Liver (tissue), 9 donors: ENCODE data around the gene HOXD8. TPM values are rescaled to one million over a fixed set of nuclear protein-coding genes. Genes with fewer than 3 reads are reported as not detected.

Experiments used
- DNase-seq: peaks from one replicate; pipeline ENCODE4 v3.0.0-alpha.2; 2017; ENCODE audit warnings: low spot score
- H3K27ac ChIP-seq, 2 donors: one replicate each; pipeline ENCODE4 v1.7.0; 2013; ENCODE audit warnings: inconsistent platforms in 2 of 2, low read length in 2 of 2, control low read depth in 1 of 2, low read depth in 1 of 2, mild to moderate bottlenecking in 1 of 2
- H3K27me3 ChIP-seq, 4 donors: one replicate each; pipeline versions ENCODE4 v1.6.1 to v1.7.0; 2013; ENCODE audit warnings: low read length in 3 of 4, inconsistent platforms in 1 of 4, mild to moderate bottlenecking in 1 of 4, moderate library complexity in 1 of 4; ENCODE audit not compliant: control insufficient read depth in 4 of 4, insufficient read depth in 4 of 4
- H3K36me3 ChIP-seq, 4 donors: one replicate each; pipeline versions ENCODE4 v1.6.1 to v1.7.0; 2013; ENCODE audit warnings: low read length in 3 of 4, mild to moderate bottlenecking in 3 of 4, low read depth in 1 of 4, moderate library complexity in 1 of 4; ENCODE audit not compliant: control insufficient read depth in 4 of 4, insufficient read depth in 3 of 4
- H3K4me1 ChIP-seq, 4 donors: one replicate each; pipeline versions ENCODE4 v1.6.1 to v1.7.0; 2013; ENCODE audit warnings: low read length in 3 of 4, mild to moderate bottlenecking in 3 of 4, moderate library complexity in 1 of 4; ENCODE audit not compliant: control insufficient read depth in 4 of 4, insufficient read depth in 4 of 4
- H3K4me3 ChIP-seq, 3 donors: one replicate each; pipeline versions ENCODE4 v1.6.1 to v1.7.0; 2013; ENCODE audit warnings: low read length in 3 of 3, control low read depth in 1 of 3, low read depth in 1 of 3, mild to moderate bottlenecking in 1 of 3
- H3K9ac ChIP-seq, 2 donors: one replicate each; pipeline ENCODE4 v1.7.0; 2013; ENCODE audit warnings: low read length in 2 of 2, mild to moderate bottlenecking in 2 of 2, moderate library complexity in 2 of 2, control low read depth in 1 of 2, low read depth in 1 of 2
- H3K9me3 ChIP-seq, 4 donors: one replicate each; pipeline versions ENCODE4 v1.6.1 to v1.7.0; 2013; ENCODE audit warnings: low read length in 3 of 4; ENCODE audit not compliant: control insufficient read depth in 4 of 4
- ATF3 ChIP-seq: IDR thresholded peaks from 2 replicates; pipeline ENCODE4 v1.6.1; 2016; ENCODE audit warnings: antibody characterized with exemption
- CTCF ChIP-seq: fragments of 150-350 bp; IDR thresholded peaks from 2 replicates; pipeline ENCODE4 v1.5.1; 2017; ENCODE audit warnings: improper control_type of control experiment, low read depth, low read length; ENCODE audit not compliant: missing input control
- EGR1 ChIP-seq, 2 donors: IDR thresholded peaks; 2 replicates each; pipeline ENCODE4 v1.6.1; 2016 to 2018; ENCODE audit warnings: antibody characterized with exemption in 2 of 2, low read depth in 2 of 2
- FOXA1 ChIP-seq: IDR thresholded peaks from 2 replicates; pipeline ENCODE4 v1.6.1; 2016; ENCODE audit warnings: antibody characterized with exemption
- FOXA2 ChIP-seq: IDR thresholded peaks from 2 replicates; pipeline ENCODE4 v1.6.1; 2016; ENCODE audit warnings: antibody characterized with exemption
- GABPA ChIP-seq, 2 donors: IDR thresholded peaks in 1 of 2; conservative IDR thresholded peaks in 1 of 2; 2 replicates each; pipeline ENCODE4 v1.6.1; 2016; ENCODE audit warnings: antibody characterized with exemption in 2 of 2, mild to moderate bottlenecking in 1 of 2, moderate library complexity in 1 of 2
- HNF4A ChIP-seq, 2 donors: conservative IDR thresholded peaks; 2 replicates each; pipeline ENCODE4 v1.6.1; 2016; ENCODE audit warnings: antibody characterized with exemption in 2 of 2, mild to moderate bottlenecking in 2 of 2
- HNF4G ChIP-seq: IDR thresholded peaks from 2 replicates; pipeline ENCODE4 v1.6.1; 2016; ENCODE audit warnings: antibody characterized with exemption
- JUND ChIP-seq, 2 donors: IDR thresholded peaks; 2 replicates each; pipeline ENCODE4 v1.6.1; 2016; ENCODE audit warnings: antibody characterized with exemption in 2 of 2
- MAX ChIP-seq: IDR thresholded peaks from 2 replicates; pipeline ENCODE4 v1.6.1; 2016; ENCODE audit warnings: antibody characterized with exemption
- NR2F2 ChIP-seq: IDR thresholded peaks from 2 replicates; pipeline ENCODE4 v1.6.1; 2016; ENCODE audit warnings: antibody characterized with exemption
- RAD21 ChIP-seq, 2 donors: IDR thresholded peaks; 2 replicates each; pipeline ENCODE4 v1.6.1; 2016; ENCODE audit warnings: antibody characterized with exemption in 2 of 2, mild to moderate bottlenecking in 2 of 2
- REST ChIP-seq: IDR thresholded peaks from 2 replicates; pipeline ENCODE4 v1.6.1; 2016; ENCODE audit warnings: antibody characterized with exemption, mild to moderate bottlenecking
- RXRA ChIP-seq, 2 donors: IDR thresholded peaks; 2 replicates each; pipeline ENCODE4 v1.6.1; 2017 to 2018; ENCODE audit warnings: antibody characterized with exemption in 2 of 2, mild to moderate bottlenecking in 1 of 2
- SP1 ChIP-seq: IDR thresholded peaks from 2 replicates; pipeline ENCODE4 v1.6.1; 2018; ENCODE audit warnings: antibody characterized with exemption, mild to moderate bottlenecking
- TAF1 ChIP-seq: conservative IDR thresholded peaks from 2 replicates; pipeline ENCODE4 v1.6.1; 2016; ENCODE audit warnings: antibody characterized with exemption, mild to moderate bottlenecking
- YY1 ChIP-seq: IDR thresholded peaks from 2 replicates; pipeline ENCODE4 v1.6.1; 2016; ENCODE audit warnings: antibody characterized with exemption, mild to moderate bottlenecking
- ZBTB33 ChIP-seq: IDR thresholded peaks from 2 replicates; pipeline ENCODE4 v1.6.1; 2016; ENCODE audit warnings: antibody characterized with exemption
- WGBS: extraction: QIAGEN DNeasy Blood & Tissue Kit; methylation state at CpG from one replicate; pipeline ENCODE4 v1.1.7; 2013; 5-methylcytosine and 5-hydroxymethylcytosine counted together
- polyA plus RNA-seq, 2 donors: library from polyadenylated mRNA; stranded (reverse) in 1 of 2; unstranded in 1 of 2; fragments of 200-250 nt in 1 of 2; fragments of >200 nt in 1 of 2; fragmentation: Nextera tagmentation in 1 of 2; extraction: Ambion mirVana in 1 of 2; gene quantifications; one replicate each; pipeline versions ENCODE4 v1.2.1 to v1.2.3, GENCODE V29; 2013 to 2015
- total RNA-seq, 2 donors: library from RNA; depleted of rRNA; stranded (reverse); fragments of >200 nt; gene quantifications; one replicate each; pipeline ENCODE4 v1.2.3, GENCODE V29; 2014
- donor health status: healthy.
- donor health status: healthy.
- donor health status: healthy.
- donor health status: healthy.
- donor health status: healthy.

Gene HOXD8
- total and polyA plus RNA-seq, 4 donors = 0.06 to 0.19 (median 0.08) TPM; not detected in 1

GRCh38 chr2:176099159-176099727 lies 30.3 kb upstream of the HOXD8 start:
- WGBS = 9% methylated on average over 30 of the region's 30 CpGs
- no peak for TF ChIP-seq HNF4G
- TF ChIP-seq TAF1 = no peak
- no peak for TF ChIP-seq ZBTB33
- no peak for TF ChIP-seq CTCF
- TF ChIP-seq FOXA1 = no peak
- no peak for TF ChIP-seq FOXA2
- no peak for TF ChIP-seq MAX
- no peak for TF ChIP-seq RAD21 (IDR thresholded peaks at IDR 0.05)
- no peak for TF ChIP-seq SP1
- no peak for TF ChIP-seq ATF3
- no peak for TF ChIP-seq REST
- TF ChIP-seq EGR1 (IDR thresholded peaks at IDR 0.05; ENCODE audit: low read depth in 2 of 2) = no peak
- TF ChIP-seq RXRA (IDR thresholded peaks at IDR 0.05) = no peak
- TF ChIP-seq GABPA (IDR thresholded peaks at IDR 0.05 in 1 of 2, conservative IDR thresholded peaks at IDR 0.05 in 1 of 2) = no peak
- TF ChIP-seq YY1 = no peak
- no peak for TF ChIP-seq HNF4A (conservative IDR thresholded peaks at IDR 0.05)
- no peak for TF ChIP-seq NR2F2
- no peak for TF ChIP-seq JUND (IDR thresholded peaks at IDR 0.05)
- H3K9ac ChIP-seq = no peak overlapping the region
- peaks cover 1 to 17% (median 14%) of the 10 kb centered on the region in 4 donors for H3K4me1 ChIP-seq
- peaks cover 7 to 72% (median 36%) of the 10 kb centered on the region in 4 donors for H3K27me3 ChIP-seq
- H3K36me3 ChIP-seq = no peaks in the 10 kb centered on the region
- no peak overlapping the region for H3K27ac ChIP-seq
- peaks cover 0 to 4% (median under 1%) of the 10 kb centered on the region in 4 donors for H3K9me3 ChIP-seq
- no peak for DNase-seq
- no peak overlapping the region for H3K4me3 ChIP-seq
